SK-N-SH treated with all-trans-retinoic acid at 6 μM for 48 hours (cell line): ENCODE data around the gene NFASC.

ENCODE experiments used
- ATAC-seq: fragments of 200-7000 bp; cut with Tn5 transposase; 3 replicates; pipeline ENCODE4 v1.9.1; 2020; ENCODE audit warnings: mild to moderate bottlenecking, moderate library complexity
- ARNTL ChIP-seq: fragments of 450-650 bp; formaldehyde crosslinking; IDR thresholded peaks from 2 replicates; pipeline ENCODE4 v1.5.0; 2020; ENCODE audit warnings: low read depth, mild to moderate bottlenecking, moderate library complexity, borderline replicate concordance
- CREB5 ChIP-seq: fragments of 250-450 bp; sonication (Bioruptor Pico); IDR thresholded peaks from 2 replicates; pipeline ENCODE4 v1.5.1; 2020; ENCODE audit warnings: low read depth, mild to moderate bottlenecking, moderate library complexity
- CSDC2 ChIP-seq: fragments of 250-450 bp; sonication (Bioruptor Pico); IDR thresholded peaks from 2 replicates; pipeline ENCODE4 v1.5.0; 2020; ENCODE audit warnings: mild to moderate bottlenecking, moderate library complexity
- GLIS3 ChIP-seq: fragments of 250-450 bp; sonication (Bioruptor Pico); IDR thresholded peaks from 2 replicates; pipeline ENCODE4 v1.5.0; 2020; ENCODE audit warnings: mild to moderate bottlenecking, moderate library complexity
- ISL1 ChIP-seq: fragments of 250-450 bp; sonication (Bioruptor Pico); IDR thresholded peaks from 2 replicates; pipeline ENCODE4 v2.1.2; 2022; ENCODE audit warnings: mild to moderate bottlenecking, moderate library complexity
- OSR1 ChIP-seq: fragments of 250-450 bp; sonication (Bioruptor Pico); IDR thresholded peaks from 2 replicates; pipeline ENCODE4 v1.8.0; 2022; ENCODE audit warnings: moderate library complexity, mild to moderate bottlenecking, inconsistent platforms
- POU6F1 ChIP-seq: fragments of 250-450 bp; sonication (Bioruptor Pico); IDR thresholded peaks from 2 replicates; pipeline ENCODE4 v1.8.0; 2021; ENCODE audit warnings: low read depth, mild to moderate bottlenecking, moderate library complexity, borderline replicate concordance
- RARB ChIP-seq: fragments of 250-450 bp; sonication (Bioruptor Pico); IDR thresholded peaks from 2 replicates; pipeline ENCODE4 v1.8.0; 2021; ENCODE audit warnings: mild to moderate bottlenecking, moderate library complexity
- SNAI2 ChIP-seq: fragments of 250-450 bp; sonication (Bioruptor Pico); IDR thresholded peaks from 2 replicates; pipeline ENCODE4 v1.5.0; 2020; ENCODE audit warnings: mild to moderate bottlenecking, moderate library complexity
- TCF4 ChIP-seq: fragments of 250-450 bp; sonication (Bioruptor Pico); IDR thresholded peaks from 2 replicates; pipeline ENCODE4 v1.8.0; 2021; ENCODE audit warnings: mild to moderate bottlenecking, moderate library complexity, borderline replicate concordance
- TOX ChIP-seq: fragments of 250-450 bp; sonication (Bioruptor Pico); IDR thresholded peaks from 2 replicates; pipeline ENCODE4 v1.8.0; 2021; ENCODE audit warnings: mild to moderate bottlenecking, moderate library complexity, borderline replicate concordance
- TSHZ2 ChIP-seq: fragments of 250-450 bp; sonication (Bioruptor Pico); IDR thresholded peaks from 2 replicates; pipeline ENCODE4 v1.5.0; 2020; ENCODE audit warnings: mild to moderate bottlenecking, moderate library complexity
- ZFP3 ChIP-seq: fragments of 250-450 bp; sonication (Bioruptor Pico); IDR thresholded peaks from 2 replicates; pipeline ENCODE4 v1.5.0; 2020; ENCODE audit warnings: mild to moderate bottlenecking, moderate library complexity
- ZFP30 ChIP-seq: fragments of 450-650 bp; formaldehyde crosslinking; IDR thresholded peaks from 2 replicates; pipeline ENCODE4 v1.5.0; 2022; ENCODE audit warnings: mild to moderate bottlenecking, moderate library complexity
- ZNF565 ChIP-seq: fragments of 450-650 bp; formaldehyde crosslinking; conservative IDR thresholded peaks from 2 replicates; pipeline ENCODE4 v1.5.0; 2020; ENCODE audit warnings: low read depth, mild to moderate bottlenecking, moderate library complexity
- ZNF70 ChIP-seq: fragments of 450-650 bp; formaldehyde crosslinking; IDR thresholded peaks from 2 replicates; pipeline ENCODE4 v1.5.0; 2020; ENCODE audit warnings: mild to moderate bottlenecking, moderate library complexity
- ZNF8 ChIP-seq: fragments of 450-650 bp; formaldehyde crosslinking; IDR thresholded peaks from 2 replicates; pipeline ENCODE4 v1.5.0; 2020; ENCODE audit warnings: mild to moderate bottlenecking, moderate library complexity
- TF ChIP-seq, protein P1 (sequence below): fragments of 250-450 bp; sonication (Bioruptor Pico); IDR thresholded peaks from 2 replicates; pipeline ENCODE4 v1.8.0; 2020; ENCODE audit warnings: mild to moderate bottlenecking, moderate library complexity, borderline replicate concordance
- TF ChIP-seq, protein P2 (sequence below): fragments of 250-450 bp; sonication (Bioruptor Pico); IDR thresholded peaks from 2 replicates; pipeline ENCODE4 v1.5.1; 2021; ENCODE audit warnings: mild to moderate bottlenecking, moderate library complexity

The NFASC gene

GRCh38 chr1:204915861-204916495 is 45.3 kb downstream of the NFASC start:
- TF ChIP-seq POU6F1 (CRISPR knock-in tag): no peak
- TF ChIP-seq ZFP30 (CRISPR knock-in tag): no peak
- no peak for TF ChIP-seq TOX (CRISPR knock-in tag)
- no peak for TF ChIP-seq ZFP3 (CRISPR knock-in tag)
- no peak for TF ChIP-seq TSHZ2 (CRISPR knock-in tag)
- no peak for TF ChIP-seq ZNF70 (CRISPR knock-in tag)
- no peak for TF ChIP-seq ZNF8 (CRISPR knock-in tag)
- TF ChIP-seq, protein P1, sequence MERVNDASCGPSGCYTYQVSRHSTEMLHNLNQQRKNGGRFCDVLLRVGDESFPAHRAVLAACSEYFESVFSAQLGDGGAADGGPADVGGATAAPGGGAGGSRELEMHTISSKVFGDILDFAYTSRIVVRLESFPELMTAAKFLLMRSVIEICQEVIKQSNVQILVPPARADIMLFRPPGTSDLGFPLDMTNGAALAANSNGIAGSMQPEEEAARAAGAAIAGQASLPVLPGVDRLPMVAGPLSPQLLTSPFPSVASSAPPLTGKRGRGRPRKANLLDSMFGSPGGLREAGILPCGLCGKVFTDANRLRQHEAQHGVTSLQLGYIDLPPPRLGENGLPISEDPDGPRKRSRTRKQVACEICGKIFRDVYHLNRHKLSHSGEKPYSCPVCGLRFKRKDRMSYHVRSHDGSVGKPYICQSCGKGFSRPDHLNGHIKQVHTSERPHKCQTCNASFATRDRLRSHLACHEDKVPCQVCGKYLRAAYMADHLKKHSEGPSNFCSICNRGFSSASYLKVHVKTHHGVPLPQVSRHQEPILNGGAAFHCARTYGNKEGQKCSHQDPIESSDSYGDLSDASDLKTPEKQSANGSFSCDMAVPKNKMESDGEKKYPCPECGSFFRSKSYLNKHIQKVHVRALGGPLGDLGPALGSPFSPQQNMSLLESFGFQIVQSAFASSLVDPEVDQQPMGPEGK: no peak
- no peak for TF ChIP-seq ISL1
- TF ChIP-seq, protein P2, sequence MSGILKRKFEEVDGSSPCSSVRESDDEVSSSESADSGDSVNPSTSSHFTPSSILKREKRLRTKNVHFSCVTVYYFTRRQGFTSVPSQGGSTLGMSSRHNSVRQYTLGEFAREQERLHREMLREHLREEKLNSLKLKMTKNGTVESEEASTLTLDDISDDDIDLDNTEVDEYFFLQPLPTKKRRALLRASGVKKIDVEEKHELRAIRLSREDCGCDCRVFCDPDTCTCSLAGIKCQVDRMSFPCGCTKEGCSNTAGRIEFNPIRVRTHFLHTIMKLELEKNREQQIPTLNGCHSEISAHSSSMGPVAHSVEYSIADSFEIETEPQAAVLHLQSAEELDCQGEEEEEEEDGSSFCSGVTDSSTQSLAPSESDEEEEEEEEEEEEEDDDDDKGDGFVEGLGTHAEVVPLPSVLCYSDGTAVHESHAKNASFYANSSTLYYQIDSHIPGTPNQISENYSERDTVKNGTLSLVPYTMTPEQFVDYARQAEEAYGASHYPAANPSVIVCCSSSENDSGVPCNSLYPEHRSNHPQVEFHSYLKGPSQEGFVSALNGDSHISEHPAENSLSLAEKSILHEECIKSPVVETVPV (CRISPR knock-in tag): no peak
- no peak for TF ChIP-seq ARNTL
- peak; percentile 44; the same call in 1 of the 3 replicates for ATAC-seq

GRCh38 chr1:204917802-204918201 is 47.1 kb downstream of the NFASC start:
- TF ChIP-seq OSR1 (CRISPR knock-in tag): no peak
- TF ChIP-seq ZFP30 (CRISPR knock-in tag): no peak
- no peak for TF ChIP-seq ARNTL
- TF ChIP-seq ZNF565 (CRISPR knock-in tag): no peak
- ATAC-seq: no peak

DNA sequence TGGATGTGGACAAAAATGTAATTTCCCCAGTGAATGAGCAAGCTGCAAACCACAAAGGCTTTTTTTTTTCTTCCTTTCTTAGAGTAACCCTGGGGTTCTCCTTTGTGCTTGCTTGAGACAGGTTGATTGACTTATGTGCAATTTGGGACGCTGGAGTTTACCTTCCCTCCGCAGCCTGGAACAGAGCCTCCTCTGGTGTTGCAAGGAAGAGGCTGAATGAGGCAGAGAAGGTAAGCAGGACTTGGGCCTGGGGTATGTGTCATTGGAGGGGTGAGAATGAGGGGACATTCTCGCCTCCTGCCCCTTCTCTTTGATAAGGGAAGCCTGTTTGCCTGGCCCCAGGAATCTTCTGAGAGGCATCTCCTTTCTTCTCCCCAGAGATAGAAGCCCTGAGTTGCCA is 49.8 kb downstream of the NFASC start:
- no peak for TF ChIP-seq GLIS3 (CRISPR knock-in tag)
- no peak for TF ChIP-seq ZNF565 (CRISPR knock-in tag)
- TF ChIP-seq TOX (CRISPR knock-in tag): no peak
- TF ChIP-seq POU6F1 (CRISPR knock-in tag): no peak
- no peak for TF ChIP-seq ZFP3 (CRISPR knock-in tag)
- TF ChIP-seq ZNF8 (CRISPR knock-in tag): no peak
- no peak for TF ChIP-seq ZNF70 (CRISPR knock-in tag)
- TF ChIP-seq ZFP30 (CRISPR knock-in tag): no peak
- TF ChIP-seq, protein P2 (CRISPR knock-in tag): no peak
- no peak for TF ChIP-seq RARB (CRISPR knock-in tag)
- TF ChIP-seq TCF4 (CRISPR knock-in tag): no peak
- TF ChIP-seq TSHZ2 (CRISPR knock-in tag): no peak
- no peak for TF ChIP-seq ARNTL
- no peak for TF ChIP-seq SNAI2 (CRISPR knock-in tag)
- no peak for TF ChIP-seq ISL1
- no peak for TF ChIP-seq CSDC2 (CRISPR knock-in tag)
- TF ChIP-seq CREB5 (CRISPR knock-in tag): no peak
- ATAC-seq: no peak
